Measurements from ENCODE around the gene SDF2L1. TPM values are rescaled to one million over a fixed set of nuclear protein-coding genes. Genes with fewer than 3 reads are reported as not detected.

Gene SDF2L1
- total and polyA plus RNA-seq, 9 of the 15 experiments (the other 6 are each of a cell fraction or from before 2014, with no cell fraction given), result 15.1 to 989 (median 124) TPM

GRCh38 chr22:21641789-21642583, at the start of gene SDF2L1 (continued):
- TF ChIP-seq ZNF318 (IDR thresholded peaks at IDR 0.05; ENCODE audit: borderline replicate concordance in 1 of 2, low read depth in 1 of 2) (no peak), TBP (optimal IDR thresholded peaks at IDR 0.05; ENCODE audit: low read depth, low read length) (no peak), HES1 (IDR thresholded peaks at IDR 0.05; ENCODE audit: low read depth) (no peak), WHSC1 (IDR thresholded peaks at IDR 0.05; ENCODE audit: low read length) (peak; percentile 55), POU5F1 (IDR thresholded peaks at IDR 0.05; ENCODE audit: borderline replicate concordance, low read depth, low read length, partially characterized antibody) (peak; percentile 66), ZNF143 (CRISPR knock-in tag; IDR thresholded peaks at IDR 0.05) (no peak), ZHX1 (conservative IDR thresholded peaks at IDR 0.05; ENCODE audit: low read length) (peak; percentile 93), HMGXB4 (CRISPR knock-in tag; IDR thresholded peaks at IDR 0.05) (peak; percentile 99), U2AF1 (optimal IDR thresholded peaks at IDR 0.05; ENCODE audit: low read depth, low read length) (no peak), LCOR (CRISPR knock-in tag; IDR thresholded peaks at IDR 0.05) (no peak), ZNF175 (CRISPR knock-in tag; IDR thresholded peaks at IDR 0.05; ENCODE audit: low read depth) (no peak), BRD4 (IDR thresholded peaks at IDR 0.05) (peak; percentile 99; the same call in 1 of the 2 replicates)
